GM23338 (cell line): ENCODE results near the gene COG1.

Experiments
- CREB1 ChIP-seq: fragments of 250-450 bp; sonication (Bioruptor Pico); IDR thresholded peaks from 2 replicates; pipeline ENCODE4 v1.5.0; 2020; ENCODE audit warnings: low read depth, mild to moderate bottlenecking, moderate library complexity
- EZH2 ChIP-seq: fragments of 200-600 bp; sonication (generic); IDR thresholded peaks from one replicate; pipeline ENCODE4 v1.8.0; 2017; ENCODE audit warnings: antibody characterized with exemption, mild to moderate bottlenecking, low read depth; ENCODE audit not compliant: unreplicated experiment
- EZH2phosphoT487 ChIP-seq: fragments of 200-600 bp; sonication (generic); IDR thresholded peaks from one replicate; pipeline ENCODE4 v1.8.1; 2018; ENCODE audit warnings: antibody characterized with exemption; ENCODE audit not compliant: unreplicated experiment
- JUNB ChIP-seq: IDR thresholded peaks from one replicate; pipeline ENCODE4 v1.6.1; 2016; ENCODE audit warnings: antibody characterized with exemption; ENCODE audit not compliant: unreplicated experiment
- NANOG ChIP-seq: IDR thresholded peaks from 2 replicates; pipeline ENCODE4 v1.6.1; 2016; ENCODE audit warnings: antibody characterized with exemption, borderline replicate concordance
- POLR2AphosphoS5 ChIP-seq: IDR thresholded peaks from 2 replicates; pipeline ENCODE4 v1.6.1; 2016; ENCODE audit warnings: antibody characterized with exemption, low read depth
- STAT1 ChIP-seq: IDR thresholded peaks from one replicate; pipeline ENCODE4 v1.6.1; 2016; ENCODE audit warnings: antibody characterized with exemption; ENCODE audit not compliant: unreplicated experiment
- ZNF114 ChIP-seq: fragments of 250-450 bp; sonication (Bioruptor Pico); IDR thresholded peaks from 2 replicates; pipeline ENCODE4 v1.5.0; 2020; ENCODE audit warnings: mild to moderate bottlenecking, moderate library complexity
- TF ChIP-seq, protein P1 (sequence below): IDR thresholded peaks from one replicate; pipeline ENCODE4 v1.6.1; 2018; ENCODE audit warnings: antibody characterized with exemption; ENCODE audit not compliant: unreplicated experiment
- TF ChIP-seq, protein P2 (sequence below), 2 experiments: fragments of 200-600 bp in 1 of 2; sonication (generic) in 1 of 2; conservative IDR thresholded peaks; 2 replicates each; pipeline versions ENCODE4 v1.5.1 to v1.6.1; 2016 to 2017; ENCODE audit warnings: antibody characterized with exemption in 2 of 2, low read depth in 2 of 2, mild to moderate bottlenecking in 2 of 2, moderate library complexity in 1 of 2
- TF ChIP-seq, protein P3 (sequence below): IDR thresholded peaks from 2 replicates; pipeline ENCODE4 v1.6.1; 2016; ENCODE audit warnings: antibody characterized with exemption
- TF ChIP-seq, protein P4 (sequence below): fragments of 250-450 bp; sonication (Bioruptor Pico); IDR thresholded peaks from 2 replicates; pipeline ENCODE4 v1.5.0; 2020; ENCODE audit warnings: mild to moderate bottlenecking, moderate library complexity

DNA sequence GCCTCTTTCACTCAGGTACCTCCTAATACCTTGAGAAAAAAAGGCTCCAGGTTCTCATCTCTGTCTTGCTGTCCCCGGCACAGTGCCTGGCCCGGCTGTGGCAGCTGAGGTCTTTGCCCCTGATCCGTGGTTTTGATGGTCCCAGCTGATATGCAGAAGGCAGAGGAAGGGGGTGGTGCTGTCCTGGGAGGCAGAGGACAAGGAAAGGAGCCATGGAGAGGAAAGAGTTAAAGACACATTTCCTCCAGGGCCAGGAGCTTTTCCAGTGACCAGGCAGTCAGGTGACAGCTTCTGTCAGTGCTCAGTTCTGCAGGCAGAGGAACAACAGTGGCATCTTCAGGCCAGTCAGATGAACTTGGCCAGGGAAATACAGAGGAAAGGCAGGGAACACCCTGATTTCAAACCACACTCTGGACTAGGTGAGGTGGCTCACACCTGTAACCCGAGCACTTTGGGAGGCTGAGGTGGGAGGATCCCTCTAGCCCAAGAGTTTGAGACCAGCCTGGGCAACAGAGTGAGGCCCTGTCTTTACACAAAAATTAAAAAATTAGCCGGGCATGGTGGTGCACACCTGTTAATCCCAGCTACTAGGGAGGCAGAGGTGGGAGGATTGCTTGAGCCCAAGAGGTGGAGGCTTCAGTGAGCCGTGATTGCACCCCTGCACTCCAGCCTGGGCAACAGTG is 3.3 kb upstream of the COG1 start:
- TF ChIP-seq, protein P1, sequence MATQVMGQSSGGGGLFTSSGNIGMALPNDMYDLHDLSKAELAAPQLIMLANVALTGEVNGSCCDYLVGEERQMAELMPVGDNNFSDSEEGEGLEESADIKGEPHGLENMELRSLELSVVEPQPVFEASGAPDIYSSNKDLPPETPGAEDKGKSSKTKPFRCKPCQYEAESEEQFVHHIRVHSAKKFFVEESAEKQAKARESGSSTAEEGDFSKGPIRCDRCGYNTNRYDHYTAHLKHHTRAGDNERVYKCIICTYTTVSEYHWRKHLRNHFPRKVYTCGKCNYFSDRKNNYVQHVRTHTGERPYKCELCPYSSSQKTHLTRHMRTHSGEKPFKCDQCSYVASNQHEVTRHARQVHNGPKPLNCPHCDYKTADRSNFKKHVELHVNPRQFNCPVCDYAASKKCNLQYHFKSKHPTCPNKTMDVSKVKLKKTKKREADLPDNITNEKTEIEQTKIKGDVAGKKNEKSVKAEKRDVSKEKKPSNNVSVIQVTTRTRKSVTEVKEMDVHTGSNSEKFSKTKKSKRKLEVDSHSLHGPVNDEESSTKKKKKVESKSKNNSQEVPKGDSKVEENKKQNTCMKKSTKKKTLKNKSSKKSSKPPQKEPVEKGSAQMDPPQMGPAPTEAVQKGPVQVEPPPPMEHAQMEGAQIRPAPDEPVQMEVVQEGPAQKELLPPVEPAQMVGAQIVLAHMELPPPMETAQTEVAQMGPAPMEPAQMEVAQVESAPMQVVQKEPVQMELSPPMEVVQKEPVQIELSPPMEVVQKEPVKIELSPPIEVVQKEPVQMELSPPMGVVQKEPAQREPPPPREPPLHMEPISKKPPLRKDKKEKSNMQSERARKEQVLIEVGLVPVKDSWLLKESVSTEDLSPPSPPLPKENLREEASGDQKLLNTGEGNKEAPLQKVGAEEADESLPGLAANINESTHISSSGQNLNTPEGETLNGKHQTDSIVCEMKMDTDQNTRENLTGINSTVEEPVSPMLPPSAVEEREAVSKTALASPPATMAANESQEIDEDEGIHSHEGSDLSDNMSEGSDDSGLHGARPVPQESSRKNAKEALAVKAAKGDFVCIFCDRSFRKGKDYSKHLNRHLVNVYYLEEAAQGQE = no peak
- TF ChIP-seq, protein P2, sequence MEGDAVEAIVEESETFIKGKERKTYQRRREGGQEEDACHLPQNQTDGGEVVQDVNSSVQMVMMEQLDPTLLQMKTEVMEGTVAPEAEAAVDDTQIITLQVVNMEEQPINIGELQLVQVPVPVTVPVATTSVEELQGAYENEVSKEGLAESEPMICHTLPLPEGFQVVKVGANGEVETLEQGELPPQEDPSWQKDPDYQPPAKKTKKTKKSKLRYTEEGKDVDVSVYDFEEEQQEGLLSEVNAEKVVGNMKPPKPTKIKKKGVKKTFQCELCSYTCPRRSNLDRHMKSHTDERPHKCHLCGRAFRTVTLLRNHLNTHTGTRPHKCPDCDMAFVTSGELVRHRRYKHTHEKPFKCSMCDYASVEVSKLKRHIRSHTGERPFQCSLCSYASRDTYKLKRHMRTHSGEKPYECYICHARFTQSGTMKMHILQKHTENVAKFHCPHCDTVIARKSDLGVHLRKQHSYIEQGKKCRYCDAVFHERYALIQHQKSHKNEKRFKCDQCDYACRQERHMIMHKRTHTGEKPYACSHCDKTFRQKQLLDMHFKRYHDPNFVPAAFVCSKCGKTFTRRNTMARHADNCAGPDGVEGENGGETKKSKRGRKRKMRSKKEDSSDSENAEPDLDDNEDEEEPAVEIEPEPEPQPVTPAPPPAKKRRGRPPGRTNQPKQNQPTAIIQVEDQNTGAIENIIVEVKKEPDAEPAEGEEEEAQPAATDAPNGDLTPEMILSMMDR (conservative IDR thresholded peaks at IDR 0.05; ENCODE audit: low read depth in 2 of 2) = peak; percentile 58 to 86
- no peak for TF ChIP-seq POLR2AphosphoS5
- TF ChIP-seq, protein P3, sequence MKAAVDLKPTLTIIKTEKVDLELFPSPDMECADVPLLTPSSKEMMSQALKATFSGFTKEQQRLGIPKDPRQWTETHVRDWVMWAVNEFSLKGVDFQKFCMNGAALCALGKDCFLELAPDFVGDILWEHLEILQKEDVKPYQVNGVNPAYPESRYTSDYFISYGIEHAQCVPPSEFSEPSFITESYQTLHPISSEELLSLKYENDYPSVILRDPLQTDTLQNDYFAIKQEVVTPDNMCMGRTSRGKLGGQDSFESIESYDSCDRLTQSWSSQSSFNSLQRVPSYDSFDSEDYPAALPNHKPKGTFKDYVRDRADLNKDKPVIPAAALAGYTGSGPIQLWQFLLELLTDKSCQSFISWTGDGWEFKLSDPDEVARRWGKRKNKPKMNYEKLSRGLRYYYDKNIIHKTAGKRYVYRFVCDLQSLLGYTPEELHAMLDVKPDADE = no peak
- no peak for TF ChIP-seq EZH2phosphoT487
- no peak for TF ChIP-seq JUNB
- TF ChIP-seq EZH2 = no peak
- TF ChIP-seq CREB1 (CRISPR knock-in tag) = no peak
- TF ChIP-seq, protein P4, sequence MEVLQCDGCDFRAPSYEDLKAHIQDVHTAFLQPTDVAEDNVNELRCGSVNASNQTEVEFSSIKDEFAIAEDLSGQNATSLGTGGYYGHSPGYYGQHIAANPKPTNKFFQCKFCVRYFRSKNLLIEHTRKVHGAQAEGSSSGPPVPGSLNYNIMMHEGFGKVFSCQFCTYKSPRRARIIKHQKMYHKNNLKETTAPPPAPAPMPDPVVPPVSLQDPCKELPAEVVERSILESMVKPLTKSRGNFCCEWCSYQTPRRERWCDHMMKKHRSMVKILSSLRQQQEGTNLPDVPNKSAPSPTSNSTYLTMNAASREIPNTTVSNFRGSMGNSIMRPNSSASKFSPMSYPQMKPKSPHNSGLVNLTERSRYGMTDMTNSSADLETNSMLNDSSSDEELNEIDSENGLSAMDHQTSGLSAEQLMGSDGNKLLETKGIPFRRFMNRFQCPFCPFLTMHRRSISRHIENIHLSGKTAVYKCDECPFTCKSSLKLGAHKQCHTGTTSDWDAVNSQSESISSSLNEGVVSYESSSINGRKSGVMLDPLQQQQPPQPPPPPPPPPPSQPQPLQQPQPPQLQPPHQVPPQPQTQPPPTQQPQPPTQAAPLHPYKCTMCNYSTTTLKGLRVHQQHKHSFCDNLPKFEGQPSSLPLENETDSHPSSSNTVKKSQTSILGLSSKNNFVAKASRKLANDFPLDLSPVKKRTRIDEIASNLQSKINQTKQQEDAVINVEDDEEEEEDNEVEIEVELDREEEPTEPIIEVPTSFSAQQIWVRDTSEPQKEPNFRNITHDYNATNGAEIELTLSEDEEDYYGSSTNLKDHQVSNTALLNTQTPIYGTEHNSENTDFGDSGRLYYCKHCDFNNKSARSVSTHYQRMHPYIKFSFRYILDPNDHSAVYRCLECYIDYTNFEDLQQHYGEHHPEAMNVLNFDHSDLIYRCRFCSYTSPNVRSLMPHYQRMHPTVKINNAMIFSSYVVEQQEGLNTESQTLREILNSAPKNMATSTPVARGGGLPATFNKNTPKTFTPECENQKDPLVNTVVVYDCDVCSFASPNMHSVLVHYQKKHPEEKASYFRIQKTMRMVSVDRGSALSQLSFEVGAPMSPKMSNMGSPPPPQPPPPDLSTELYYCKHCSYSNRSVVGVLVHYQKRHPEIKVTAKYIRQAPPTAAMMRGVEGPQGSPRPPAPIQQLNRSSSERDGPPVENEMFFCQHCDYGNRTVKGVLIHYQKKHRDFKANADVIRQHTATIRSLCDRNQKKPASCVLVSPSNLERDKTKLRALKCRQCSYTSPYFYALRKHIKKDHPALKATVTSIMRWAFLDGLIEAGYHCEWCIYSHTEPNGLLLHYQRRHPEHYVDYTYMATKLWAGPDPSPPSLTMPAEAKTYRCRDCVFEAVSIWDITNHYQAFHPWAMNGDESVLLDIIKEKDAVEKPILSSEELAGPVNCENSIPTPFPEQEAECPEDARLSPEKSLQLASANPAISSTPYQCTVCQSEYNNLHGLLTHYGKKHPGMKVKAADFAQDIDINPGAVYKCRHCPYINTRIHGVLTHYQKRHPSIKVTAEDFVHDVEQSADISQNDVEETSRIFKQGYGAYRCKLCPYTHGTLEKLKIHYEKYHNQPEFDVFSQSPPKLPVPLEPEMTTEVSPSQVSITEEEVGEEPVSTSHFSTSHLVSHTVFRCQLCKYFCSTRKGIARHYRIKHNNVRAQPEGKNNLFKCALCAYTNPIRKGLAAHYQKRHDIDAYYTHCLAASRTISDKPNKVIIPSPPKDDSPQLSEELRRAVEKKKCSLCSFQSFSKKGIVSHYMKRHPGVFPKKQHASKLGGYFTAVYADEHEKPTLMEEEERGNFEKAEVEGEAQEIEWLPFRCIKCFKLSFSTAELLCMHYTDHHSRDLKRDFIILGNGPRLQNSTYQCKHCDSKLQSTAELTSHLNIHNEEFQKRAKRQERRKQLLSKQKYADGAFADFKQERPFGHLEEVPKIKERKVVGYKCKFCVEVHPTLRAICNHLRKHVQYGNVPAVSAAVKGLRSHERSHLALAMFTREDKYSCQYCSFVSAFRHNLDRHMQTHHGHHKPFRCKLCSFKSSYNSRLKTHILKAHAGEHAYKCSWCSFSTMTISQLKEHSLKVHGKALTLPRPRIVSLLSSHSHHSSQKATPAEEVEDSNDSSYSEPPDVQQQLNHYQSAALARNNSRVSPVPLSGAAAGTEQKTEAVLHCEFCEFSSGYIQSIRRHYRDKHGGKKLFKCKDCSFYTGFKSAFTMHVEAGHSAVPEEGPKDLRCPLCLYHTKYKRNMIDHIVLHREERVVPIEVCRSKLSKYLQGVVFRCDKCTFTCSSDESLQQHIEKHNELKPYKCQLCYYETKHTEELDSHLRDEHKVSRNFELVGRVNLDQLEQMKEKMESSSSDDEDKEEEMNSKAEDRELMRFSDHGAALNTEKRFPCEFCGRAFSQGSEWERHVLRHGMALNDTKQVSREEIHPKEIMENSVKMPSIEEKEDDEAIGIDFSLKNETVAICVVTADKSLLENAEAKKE = no peak
- no peak for TF ChIP-seq ZNF114 (CRISPR knock-in tag)
- no peak for TF ChIP-seq NANOG
- TF ChIP-seq STAT1 = no peak
